ENCODE data around the gene PXN.

PXN gene

DNA sequence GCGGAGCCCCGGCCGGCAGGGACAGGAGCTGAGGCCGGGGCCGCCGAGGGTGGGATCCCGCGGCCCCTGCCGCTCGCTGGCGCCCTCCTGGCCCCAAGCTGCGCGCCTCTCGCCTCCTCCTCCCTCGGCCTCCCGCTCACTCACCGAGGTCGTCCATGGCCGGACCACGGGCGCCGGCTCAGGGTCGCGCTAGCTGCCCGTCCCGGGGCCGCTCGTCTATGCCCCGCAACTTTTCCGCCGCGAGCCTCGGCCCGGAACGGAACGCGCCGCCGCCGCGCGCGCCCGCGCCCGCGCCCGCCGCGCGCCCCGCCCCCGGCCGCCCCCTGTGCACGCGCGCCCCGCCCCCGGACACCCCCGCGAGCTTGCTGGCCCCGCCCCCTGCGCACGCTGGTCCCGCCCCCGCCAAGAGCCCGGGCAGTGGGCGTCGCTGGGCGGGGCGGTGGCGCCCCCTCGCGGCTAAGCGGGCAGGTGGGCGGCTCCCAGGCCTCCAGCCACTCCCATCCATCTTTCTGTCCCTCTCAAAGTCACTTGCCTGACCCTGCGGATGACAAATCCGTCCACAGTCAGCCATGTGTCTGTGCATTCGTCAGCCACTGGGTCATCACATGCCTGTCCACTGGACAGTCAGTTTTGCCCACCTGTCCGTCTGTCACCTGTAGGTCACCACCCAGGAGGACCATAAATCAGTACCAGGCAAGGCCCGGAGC is at the start of gene PXN:
Gene PXN, minus strand, starts transcription at position 258 of the 707 bp plus-strand sequence. Its CDS starts 101 bp downstream, at position 157.
- peaks cover 7% of the 10 kb centered on the region; the same call in 1 of the 2 replicates for H3K27me3 ChIP-seq
- H3K4me3 ChIP-seq: peak within 1 kb of the TSS; percentile 91
- H3K36me3 ChIP-seq: no peaks in the 10 kb centered on the region
- no peaks in the 10 kb centered on the region for H3K9me3 ChIP-seq
- peaks cover 43% of the 10 kb centered on the region for H3K4me1 ChIP-seq
- H3K9ac ChIP-seq: peak within 1 kb of the TSS; percentile 92
- peak within 1 kb of the TSS; percentile 87 for H3K27ac ChIP-seq
- peak within 1 kb of the TSS; percentile 93 for H3K4me2 ChIP-seq
- no peak for TF ChIP-seq Cebpa-rat (IDR thresholded peaks at IDR 0.05)
- H4K20me1 ChIP-seq: peaks cover 41% of the 10 kb centered on the region

DNA sequence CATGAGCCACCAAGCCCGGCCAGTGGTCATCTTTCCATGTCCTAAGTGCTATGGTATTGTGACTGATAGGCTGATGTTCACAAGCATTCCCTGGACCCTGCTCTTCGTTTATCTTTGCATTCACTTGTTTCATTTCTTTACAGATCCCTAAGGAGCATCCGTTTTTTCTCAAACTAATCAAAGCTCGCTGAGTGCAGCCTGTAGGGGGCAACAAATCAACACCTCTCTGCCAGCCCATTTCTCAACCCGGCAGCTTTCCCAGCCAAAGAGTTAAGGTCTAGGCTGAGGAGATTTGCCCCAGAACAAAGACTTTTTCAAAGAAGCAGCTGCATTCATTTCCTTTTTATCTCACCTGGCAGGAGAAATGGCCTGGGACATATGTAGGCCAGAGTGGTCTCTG is 48.7 kb upstream of the PXN start:
- Histone ChIP-seq H3K4me1 (peaks cover 13% of the 10 kb centered on the region), H3K4me2 (no peak overlapping the region), H3K9ac (no peak overlapping the region), H3K36me3 (no peaks in the 10 kb centered on the region), H3K4me3 (no peak overlapping the region), H4K20me1 (no peaks in the 10 kb centered on the region), H3K9me3 (no peaks in the 10 kb centered on the region), H3K27me3 (no peaks in the 10 kb centered on the region), H3K27ac (no peak overlapping the region)
- no peak for TF ChIP-seq Cebpa-rat (IDR thresholded peaks at IDR 0.05)

DNA sequence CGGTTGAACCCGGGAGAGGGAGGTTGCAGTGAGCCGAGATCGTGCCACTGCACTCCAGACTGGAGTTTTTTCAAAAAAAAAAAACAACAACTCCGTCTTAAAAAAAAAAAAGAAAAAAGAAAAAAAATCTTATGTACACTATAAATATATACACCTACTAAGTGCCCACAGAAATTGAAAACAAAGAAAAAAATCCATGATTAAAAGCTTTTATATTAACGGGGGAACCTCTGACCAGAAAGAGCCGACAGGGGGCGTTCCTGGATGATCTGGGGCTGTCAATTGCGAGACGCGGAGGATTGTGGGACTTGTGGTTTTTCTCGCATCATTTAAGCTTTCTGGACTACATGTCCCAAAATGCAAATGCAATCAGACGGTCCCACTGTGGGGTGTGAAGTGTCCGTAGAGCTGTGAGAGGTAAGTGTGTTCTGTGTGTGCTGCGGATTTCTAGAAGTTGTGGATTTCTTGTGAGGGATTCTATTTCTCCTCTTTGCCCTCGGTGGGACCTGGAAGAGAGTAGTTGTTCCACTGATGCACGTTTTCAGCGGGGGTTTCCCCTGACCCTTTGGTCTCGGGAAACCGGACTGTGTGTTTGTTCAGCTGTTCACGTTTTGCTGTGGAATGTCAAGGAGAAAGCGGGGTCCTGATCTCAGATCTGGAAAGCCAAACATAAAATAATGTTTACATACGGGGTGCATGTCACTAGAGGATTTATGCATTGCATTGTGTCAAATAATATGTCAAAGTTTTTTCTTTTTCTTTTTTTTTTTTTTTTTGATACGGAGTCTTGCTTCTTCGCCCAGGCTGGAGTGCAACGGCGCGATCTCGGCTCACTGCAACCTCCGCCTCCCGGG is 36.7 kb upstream of the PXN start, which contains the start of gene SIRT4:
Gene SIRT4, plus strand, starts transcription at position 360 of the 854 bp plus-strand sequence. CDS start 1,241 bp downstream, outside the sequence.
- H3K4me3 ChIP-seq: peak within 1 kb of the TSS; percentile 74
- H3K9ac ChIP-seq: peak within 1 kb of the TSS; percentile 87
- no peak for TF ChIP-seq Cebpa-rat (IDR thresholded peaks at IDR 0.05)
- H3K4me1 ChIP-seq: peaks cover 15% of the 10 kb centered on the region
- H3K36me3 ChIP-seq: no peaks in the 10 kb centered on the region
- no peaks in the 10 kb centered on the region for H4K20me1 ChIP-seq
- peak within 1 kb of the TSS; percentile 78 for H3K27ac ChIP-seq
- no peaks in the 10 kb centered on the region for H3K27me3 ChIP-seq
- H3K4me2 ChIP-seq: peak within 1 kb of the TSS; percentile 81
- no peaks in the 10 kb centered on the region for H3K9me3 ChIP-seq

DNA sequence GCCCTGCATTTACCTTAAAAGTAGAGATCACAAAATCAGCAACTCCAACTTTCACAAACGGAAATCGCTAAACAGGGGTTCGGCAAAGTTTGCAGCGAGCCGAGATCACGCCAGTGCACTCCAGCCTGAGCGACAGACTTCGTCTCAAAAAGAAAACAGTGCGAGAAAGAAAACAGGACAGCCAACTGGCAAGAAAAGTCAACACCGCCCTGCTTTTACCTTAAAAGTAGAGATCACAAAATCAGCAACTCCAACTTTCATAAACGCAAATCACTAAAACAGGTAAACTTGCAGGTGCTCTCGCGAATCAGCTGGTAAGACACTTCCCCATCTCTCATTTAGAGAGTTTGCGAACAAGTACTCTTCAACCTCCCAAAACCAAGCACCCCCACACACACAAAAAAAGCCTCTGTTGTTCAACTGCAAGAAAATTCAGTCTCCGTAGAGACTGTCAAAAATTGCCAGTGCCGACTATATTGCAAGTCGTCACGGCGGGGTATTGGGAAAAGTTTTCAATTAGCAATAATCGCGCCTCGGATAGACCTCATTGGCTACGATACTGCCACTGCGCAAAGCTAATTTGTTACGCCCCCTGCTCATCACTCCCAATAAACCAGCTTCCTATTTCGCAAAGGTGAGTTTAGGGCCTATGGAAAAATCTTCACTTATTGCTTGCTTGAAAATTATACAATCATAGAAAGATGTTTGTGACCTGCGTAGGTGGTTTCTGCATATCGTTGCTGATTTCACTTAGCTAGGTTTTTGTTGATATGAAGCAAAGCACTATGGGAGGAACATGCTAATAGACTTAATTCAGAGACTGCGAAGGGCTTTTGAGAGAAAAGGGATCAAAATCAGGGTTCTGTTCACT is 27.4 kb upstream of the PXN start, which contains the start of gene RNU4-1:
Gene RNU4-1, minus strand, starts transcription at position 577 of the 871 bp plus-strand sequence.
- peaks cover 30% of the 10 kb centered on the region for H3K4me1 ChIP-seq
- H3K4me2 ChIP-seq: peak within 1 kb of the TSS; percentile 94

DNA sequence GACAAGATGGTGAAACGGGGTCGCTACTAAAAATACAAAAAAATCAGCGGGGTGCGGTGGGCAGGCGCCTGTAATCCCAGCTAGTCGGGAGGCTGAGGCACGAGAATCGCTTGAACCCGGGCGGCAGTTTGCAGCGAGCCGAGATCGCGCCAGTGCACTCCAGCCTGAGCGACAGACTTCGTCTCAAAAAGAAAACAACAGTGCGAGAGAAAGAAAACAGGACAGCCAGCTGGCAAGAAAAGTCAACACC is 26.8 kb upstream of the PXN start:
- peak overlapping the region; percentile 99 for H3K27ac ChIP-seq
- TF ChIP-seq Cebpa-rat (IDR thresholded peaks at IDR 0.05): no peak
- no peaks in the 10 kb centered on the region for H3K27me3 ChIP-seq
- no peaks in the 10 kb centered on the region for H3K36me3 ChIP-seq
- peak overlapping the region; percentile 94 for H3K4me2 ChIP-seq
- H4K20me1 ChIP-seq: no peaks in the 10 kb centered on the region
- H3K9ac ChIP-seq: peak overlapping the region; percentile 99
- peaks cover 35% of the 10 kb centered on the region for H3K4me1 ChIP-seq
- no peaks in the 10 kb centered on the region for H3K9me3 ChIP-seq
- peak overlapping the region; percentile 77 for H3K4me3 ChIP-seq

More for the DNA sequence above, 27.4 kb upstream of the PXN start, which contains the start of gene RNU4-1:
- Histone ChIP-seq H4K20me1 (no peaks in the 10 kb centered on the region), H3K9me3 (no peaks in the 10 kb centered on the region), H3K36me3 (no peaks in the 10 kb centered on the region), H3K4me3 (peak within 1 kb of the TSS; percentile 77), H3K27me3 (no peaks in the 10 kb centered on the region), H3K27ac (peak within 1 kb of the TSS; percentile 99), H3K9ac (peak within 1 kb of the TSS; percentile 99)
- no peak for TF ChIP-seq Cebpa-rat (IDR thresholded peaks at IDR 0.05)

DNA sequence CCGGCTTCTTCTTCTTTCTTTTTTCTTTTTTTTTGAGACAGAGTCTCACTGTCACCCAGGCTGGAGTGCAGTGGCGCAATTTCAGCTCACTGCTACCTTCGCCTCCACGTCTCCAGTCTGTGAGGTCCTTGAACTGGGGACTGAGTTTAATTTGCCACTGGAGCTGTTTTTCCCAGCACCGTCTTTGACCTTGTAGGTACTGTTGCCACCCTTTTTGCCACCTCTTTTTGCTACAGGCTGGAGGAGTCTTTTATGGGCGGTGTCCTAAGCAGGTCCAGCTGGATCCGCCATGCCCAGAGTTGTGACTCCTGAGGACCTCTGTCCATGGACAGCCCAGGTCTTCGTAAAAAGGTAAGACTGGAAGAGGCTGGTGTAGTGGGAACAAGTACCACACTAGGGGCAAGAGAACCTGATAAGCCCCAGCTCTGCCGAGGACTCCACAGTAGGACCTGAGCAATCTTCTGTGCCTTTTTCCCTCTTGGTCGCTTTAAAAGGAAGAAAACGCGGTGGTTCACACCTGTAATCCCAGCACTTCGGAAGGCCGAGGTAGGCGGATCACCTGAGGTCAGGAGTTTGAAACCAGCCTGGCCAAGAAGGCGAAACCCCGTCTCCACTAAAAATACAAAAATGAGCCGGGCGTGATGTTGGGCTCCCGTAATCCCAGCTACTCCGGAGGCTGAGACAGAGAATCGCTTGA is 25.2 kb upstream of the PXN start:
- no peaks in the 10 kb centered on the region for H3K27me3 ChIP-seq
- no peak for TF ChIP-seq Cebpa-rat (IDR thresholded peaks at IDR 0.05)
- peak overlapping the region; percentile 66 for H3K9ac ChIP-seq
- H3K4me1 ChIP-seq: peaks cover 50% of the 10 kb centered on the region
- H3K4me2 ChIP-seq: peak overlapping the region; percentile 94
- no peaks in the 10 kb centered on the region for H3K9me3 ChIP-seq
- peak overlapping the region; percentile 61 for H3K27ac ChIP-seq
- no peaks in the 10 kb centered on the region for H4K20me1 ChIP-seq
- no peaks in the 10 kb centered on the region for H3K36me3 ChIP-seq
- peak overlapping the region; percentile 52 for H3K4me3 ChIP-seq

DNA sequence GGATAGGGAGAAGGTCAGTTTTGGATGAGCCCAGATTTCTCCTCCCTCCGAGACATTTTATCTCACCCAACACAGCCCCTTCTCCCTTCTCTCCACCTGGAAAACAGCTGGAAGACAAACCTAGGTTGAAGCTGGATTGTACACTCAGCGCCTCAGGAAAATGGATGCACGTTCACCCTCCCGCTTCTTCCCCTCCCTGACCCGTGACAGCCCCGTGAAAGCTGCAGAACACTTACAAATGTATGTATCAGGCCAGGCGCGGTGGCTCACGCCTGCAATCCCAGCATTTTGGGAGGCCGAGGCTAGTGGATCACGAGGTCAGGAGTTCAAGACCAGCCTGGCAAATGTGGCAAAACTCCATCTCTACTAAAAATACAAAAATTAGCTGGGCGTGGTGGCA is 22.0 kb upstream of the PXN start:
- Histone ChIP-seq H3K4me2 (peak overlapping the region; percentile 36), H3K4me3 (no peak overlapping the region), H3K9ac (no peak overlapping the region), H3K27ac (no peak overlapping the region), H3K36me3 (no peaks in the 10 kb centered on the region), H3K27me3 (no peaks in the 10 kb centered on the region), H3K4me1 (peaks cover 45% of the 10 kb centered on the region), H3K9me3 (no peaks in the 10 kb centered on the region), H4K20me1 (no peaks in the 10 kb centered on the region)
- no peak for TF ChIP-seq Cebpa-rat (IDR thresholded peaks at IDR 0.05)

DNA sequence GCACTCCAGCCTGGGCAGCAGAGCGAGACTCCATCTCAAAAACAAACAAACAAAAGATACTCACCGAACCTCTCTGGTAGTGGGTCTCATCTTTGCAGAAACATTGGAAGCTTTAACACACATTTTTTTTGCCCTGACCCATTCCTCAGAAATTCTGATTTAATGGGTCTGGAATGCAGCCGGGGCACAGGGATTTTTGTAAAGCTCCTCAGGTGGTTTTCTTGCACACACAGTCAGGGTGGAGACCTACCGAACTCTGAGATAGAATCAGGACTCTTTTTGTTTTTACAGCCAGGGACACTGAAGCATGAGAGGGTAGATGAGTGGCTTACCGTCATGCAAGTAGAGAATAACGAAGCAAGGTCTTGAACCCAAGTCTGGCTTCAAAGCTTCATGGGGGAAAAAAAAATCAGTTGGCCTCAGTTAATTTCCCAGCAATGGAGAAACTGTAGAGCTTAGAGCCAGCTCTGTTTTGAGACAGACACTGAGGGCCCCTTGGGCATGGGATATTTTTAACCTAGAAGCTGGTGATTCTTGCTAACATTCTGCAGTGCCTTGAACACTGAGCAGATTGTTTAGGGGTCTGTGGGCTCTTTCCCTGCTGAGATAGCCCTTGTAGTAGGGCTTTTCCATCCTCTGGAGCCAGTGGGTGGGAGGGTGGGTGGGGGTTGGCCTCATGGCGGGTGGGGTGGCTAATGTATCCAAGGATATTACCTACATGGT is 21.4 kb upstream of the PXN start:
- peaks cover 45% of the 10 kb centered on the region for H3K4me1 ChIP-seq
- H3K9ac ChIP-seq: 0 out of 2 replicates have a peak overlapping the region, but pooled peaks have one; percentile 48
- no peaks in the 10 kb centered on the region for H3K9me3 ChIP-seq
- no peaks in the 10 kb centered on the region for H3K36me3 ChIP-seq
- H3K4me3 ChIP-seq: no peak overlapping the region
- H3K4me2 ChIP-seq: peak overlapping the region; percentile 64
- H4K20me1 ChIP-seq: no peaks in the 10 kb centered on the region
- H3K27ac ChIP-seq: no peak overlapping the region
- no peaks in the 10 kb centered on the region for H3K27me3 ChIP-seq
- no peak for TF ChIP-seq Cebpa-rat (IDR thresholded peaks at IDR 0.05)
